ENCODE measurements around the gene GRK7. TPM values are rescaled to one million over a fixed set of nuclear protein-coding genes. Genes with fewer than 3 reads are reported as not detected.
A peak's percentile ranks its signal among the peaks of the same experiment; 100 is the strongest.

Gene GRK7
- total and polyA plus RNA-seq, 9 of the 15 experiments (the other 6 are each of a cell fraction or from before 2014, with no cell fraction given): 0.01 to 0.08 (median 0.04) TPM; not detected in 3

- peak overlapping the region; percentile 47 for H2AFZ ChIP-seq (ENCODE audit: low read depth, low read length)
- intact Hi-C loops (cut with micrococcal nuclease): no loop called here
- no TSS peak for BruUV-seq (replicated peaks)
- in situ Hi-C loops (cut with MboI): no loop called here
- DNase-seq (ENCODE audit: extremely low read depth in 1 of 4, low spot score in 3 of 4) (no peak), ATAC-seq (no peak), FAIRE-seq (no peak)
- H3K9me3 ChIP-seq (replicated peaks; ENCODE audit: control insufficient read depth, insufficient read depth, low read depth, low read length): no peaks in the 10 kb centered on the region
- H3K4me3 ChIP-seq: no peak overlapping the region
- no peak overlapping the region for H3K4me2 ChIP-seq (ENCODE audit: insufficient read depth, low read length)
- H3K79me2 ChIP-seq (ENCODE audit: control insufficient read depth, insufficient read depth, low read length): no peaks in the 10 kb centered on the region
- TF ChIP-seq ZBTB40 (IDR thresholded peaks at IDR 0.05) (no peak), ZBTB40 (CRISPR knock-in tag; IDR thresholded peaks at IDR 0.05) (no peak), CC2D1A (IDR thresholded peaks at IDR 0.05) (no peak), ZNF140 (CRISPR knock-in tag; IDR thresholded peaks at IDR 0.05) (no peak), TCF7L2 (IDR thresholded peaks at IDR 0.05; ENCODE audit: low read depth, low read length) (no peak), CBFA2T2 (conservative IDR thresholded peaks at IDR 0.05) (no peak), ZNF76 (CRISPR knock-in tag; IDR thresholded peaks at IDR 0.05; ENCODE audit: borderline replicate concordance) (no peak), ZNF282 (CRISPR knock-in tag; IDR thresholded peaks at IDR 0.05) (no peak), HDAC3 (IDR thresholded peaks at IDR 0.05; ENCODE audit: borderline replicate concordance, partially characterized antibody) (no peak), EP400 (IDR thresholded peaks at IDR 0.05) (no peak)
- H3K27me3 ChIP-seq (ENCODE audit: control insufficient read depth in 2 of 2, insufficient read depth in 2 of 2, low read length in 2 of 2): no peaks in the 10 kb centered on the region
- no peak overlapping the region for H3K27ac ChIP-seq (ENCODE audit: extremely low read depth, low read depth, low read length)
- H3K4me1 ChIP-seq (replicated peaks in 1 of 2; ENCODE audit: control insufficient read depth in 2 of 2, insufficient read depth in 2 of 2, low read length in 2 of 2): peaks cover 6 to 10% of the 10 kb centered on the region in 2 experiments; a peak in 4 of 5 replicates
- H3K36me3 ChIP-seq (ENCODE audit: control insufficient read depth, insufficient read depth, low read length): no peaks in the 10 kb centered on the region
- H3K9me1 ChIP-seq (ENCODE audit: control insufficient read depth, insufficient read depth, low read length): no peaks in the 10 kb centered on the region
- no peaks in the 10 kb centered on the region for H4K20me1 ChIP-seq (replicated peaks; ENCODE audit: control insufficient read depth, insufficient read depth, low read length)
- POLR2A ChIA-PET: interaction anchor here (0.8 to 3.6 kb wide), 2 partner anchors 9 to 12 kb away, joined by 3 to 13 read pairs; no protein-coding TSS in a partner anchor
- H3K9ac ChIP-seq (ENCODE audit: insufficient read depth in 1 of 2, low read depth in 2 of 2, low read length in 2 of 2): no peak overlapping the region
- CTCF ChIA-PET (ENCODE audit: low intra/inter-chr PET ratio): interaction anchor here (0.6 kb wide), 1 partner anchor 10 kb away, joined by 3 read pairs; no protein-coding TSS in a partner anchor
- WGBS (ENCODE audit: insufficient coverage, low coverage, missing lambda C conversion rate): 64% methylated on average over 2 of the region's 2 CpGs
Measured at GRCh38 chr3:141764986-141765385, 1.8 kb downstream of the GRK7 start.

All from K562 (cell line).